ENCODE data around the gene CDCA7.
"Not testable (repeated sequence)": the region's sequence is repeated elsewhere in the genome, so short reads cannot be mapped to it uniquely, and the experiment has no call there.

- TF ChIP-seq CTCF (IDR thresholded peaks at IDR 0.05); ZFX (IDR thresholded peaks at IDR 0.05; ENCODE audit: borderline replicate concordance): not testable (repeated sequence)
Observed at GRCh38 chr2:173416415-173417152, 61.9 kb downstream of the CDCA7 start.

Measured in 22Rv1 (cell line).